Raji (cell line): ENCODE measurements around the gene TENM4.

ENCODE experiments used
- POLR2A ChIP-seq: IDR thresholded peaks from 2 replicates; pipeline ENCODE4 v1.6.1; 2011; ENCODE audit warnings: low read depth, low read length, control low read depth; ENCODE audit not compliant: insufficient read depth

The TENM4 gene

DNA sequence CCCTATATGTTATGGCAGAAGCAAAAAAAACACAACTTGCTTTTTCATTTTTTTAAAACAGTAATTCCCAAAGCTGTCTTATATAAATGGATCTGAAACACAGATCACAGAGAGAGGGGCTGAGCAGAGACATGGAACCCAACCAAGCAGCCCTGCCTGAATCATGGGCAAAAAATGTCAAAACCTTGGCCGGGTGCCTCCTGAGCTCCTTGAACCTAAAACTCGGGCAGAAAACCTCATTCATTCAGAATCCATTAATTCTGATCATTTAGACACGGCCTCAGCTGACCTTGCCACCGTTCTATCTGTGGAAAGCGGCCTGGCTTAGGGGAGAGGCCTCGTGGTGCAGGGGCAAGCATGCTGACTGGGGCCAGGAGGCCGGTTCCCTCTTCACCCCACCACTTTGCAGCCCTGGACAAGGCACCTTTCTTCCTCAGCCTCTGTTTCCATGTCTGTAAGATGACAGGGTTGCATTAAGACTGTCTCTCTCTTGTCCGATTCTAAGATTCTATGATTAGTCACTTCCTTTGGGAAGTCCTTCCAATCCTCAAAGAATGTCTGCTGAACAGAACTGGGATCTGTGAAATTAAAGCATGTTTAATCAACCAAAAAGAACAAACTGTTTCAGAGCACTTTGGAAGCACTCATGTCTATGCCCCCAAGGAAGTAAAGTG, 26.0 kb downstream of the TENM4 start:
- TF ChIP-seq POLR2A, result no peak

DNA sequence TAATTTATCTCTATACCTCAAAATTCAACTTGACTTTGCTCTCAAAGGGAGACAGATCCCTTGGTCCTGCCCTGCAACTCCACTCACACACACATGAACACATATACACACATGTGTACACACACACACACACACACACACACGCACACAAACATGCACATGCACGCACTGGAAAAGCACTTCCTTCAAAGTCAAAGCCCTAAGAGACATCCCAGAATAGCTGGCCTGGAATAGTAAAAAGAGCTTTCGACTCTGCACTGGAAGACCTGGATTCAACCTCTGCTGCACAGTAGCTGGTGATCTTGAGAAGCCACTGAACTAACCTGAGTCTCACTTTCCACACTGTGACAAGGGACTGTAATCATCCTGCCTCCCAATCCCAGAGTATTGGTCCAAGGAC, 26.8 kb downstream of the TENM4 start:
- TF ChIP-seq POLR2A, result no peak

DNA sequence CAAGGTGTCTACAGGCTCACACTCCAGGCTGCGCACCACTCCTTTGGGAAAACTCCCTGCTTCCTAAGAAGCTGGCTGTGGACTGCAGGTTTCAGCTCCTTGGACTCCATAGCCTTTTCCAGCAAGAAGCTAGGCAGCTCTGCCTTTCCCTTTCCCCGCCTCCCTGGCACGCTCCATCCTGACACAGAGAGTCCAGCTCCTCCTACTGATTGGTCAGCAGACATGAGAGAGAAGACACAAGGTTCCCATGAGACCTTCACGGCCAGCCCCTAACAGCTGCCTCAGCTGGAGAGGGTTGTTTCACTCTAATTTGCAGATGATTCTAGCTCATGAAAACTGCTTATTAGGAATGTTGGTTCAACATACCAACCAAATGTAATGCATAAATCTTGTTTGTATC, 27.6 kb downstream of the TENM4 start:
- no peak for TF ChIP-seq POLR2A

DNA sequence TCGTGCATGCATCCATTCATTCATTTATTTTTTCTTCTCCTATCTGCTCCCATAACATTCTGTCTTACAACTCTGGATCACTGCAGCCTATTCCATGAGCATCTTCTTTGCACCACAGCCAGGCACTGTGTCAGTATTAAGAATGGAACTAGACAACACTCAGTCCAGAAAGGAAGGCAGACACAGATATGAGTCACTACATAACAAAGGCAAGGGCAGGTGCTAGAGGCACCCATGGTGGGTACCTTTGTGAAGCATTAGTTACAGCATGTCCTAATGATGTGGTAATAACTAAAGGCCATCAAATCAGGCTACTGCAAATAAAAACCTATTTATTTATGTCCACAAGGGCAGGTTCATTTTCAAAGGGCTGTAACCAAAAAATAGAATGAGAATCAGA, 28.1 kb downstream of the TENM4 start:
- no peak for TF ChIP-seq POLR2A

DNA sequence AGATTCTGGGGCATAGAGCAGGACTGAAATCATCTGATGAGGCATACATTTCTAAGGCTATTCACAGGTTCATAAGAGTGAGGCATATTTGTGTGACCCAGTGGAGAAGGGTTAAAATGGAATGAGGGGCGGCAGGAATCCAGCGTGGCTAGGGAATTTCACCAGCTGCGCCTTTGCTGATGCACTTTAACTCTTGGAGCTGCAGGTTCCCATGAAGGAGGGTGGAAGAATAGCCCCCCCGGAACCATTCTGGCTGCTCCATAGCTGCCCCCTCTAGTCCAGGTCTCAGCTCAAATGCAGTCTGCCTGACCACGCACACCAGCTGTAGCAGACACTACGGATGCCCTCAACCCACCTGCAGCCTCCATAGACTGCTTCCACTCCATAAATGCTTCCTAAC, 31.5 kb downstream of the TENM4 start:
- no peak for TF ChIP-seq POLR2A

DNA sequence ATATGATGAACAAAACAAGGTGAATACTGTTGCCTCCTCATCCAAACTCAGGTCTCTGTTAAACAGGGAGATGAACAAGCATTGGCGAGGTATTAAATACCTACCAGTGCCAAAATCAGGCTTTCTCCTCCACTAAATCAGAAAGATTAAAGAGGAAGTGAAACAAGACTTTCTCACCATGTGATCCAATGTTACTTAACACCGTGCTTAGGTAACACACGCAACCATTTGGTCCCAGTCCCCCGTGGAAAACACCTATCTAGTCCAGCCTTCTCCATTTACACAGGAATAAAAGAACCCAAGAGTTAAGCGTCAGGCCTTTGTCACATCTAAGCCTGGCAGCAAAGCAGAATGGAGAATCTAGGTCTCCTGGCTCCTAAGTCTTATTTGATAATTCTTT, 34.5 kb downstream of the TENM4 start:
- no peak for TF ChIP-seq POLR2A

DNA sequence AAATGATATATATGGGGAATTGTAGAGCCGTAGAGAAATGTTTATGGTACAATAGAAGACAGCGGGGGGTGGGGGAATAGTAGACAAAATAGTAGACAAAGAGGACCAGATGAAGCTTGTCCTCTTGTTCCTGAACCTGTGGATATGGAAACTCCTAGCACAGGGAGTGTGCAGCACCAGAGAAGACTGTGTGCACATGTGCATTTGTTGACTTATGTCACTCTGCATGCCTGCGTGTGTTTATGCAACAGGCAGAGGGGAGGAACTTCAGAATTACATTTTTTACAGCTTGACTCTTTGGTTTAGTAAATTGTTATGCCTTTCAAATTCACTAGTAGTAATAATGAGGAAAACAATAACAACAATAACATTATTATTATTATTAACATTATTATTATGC, 36.0 kb downstream of the TENM4 start:
- no peak for TF ChIP-seq POLR2A

DNA sequence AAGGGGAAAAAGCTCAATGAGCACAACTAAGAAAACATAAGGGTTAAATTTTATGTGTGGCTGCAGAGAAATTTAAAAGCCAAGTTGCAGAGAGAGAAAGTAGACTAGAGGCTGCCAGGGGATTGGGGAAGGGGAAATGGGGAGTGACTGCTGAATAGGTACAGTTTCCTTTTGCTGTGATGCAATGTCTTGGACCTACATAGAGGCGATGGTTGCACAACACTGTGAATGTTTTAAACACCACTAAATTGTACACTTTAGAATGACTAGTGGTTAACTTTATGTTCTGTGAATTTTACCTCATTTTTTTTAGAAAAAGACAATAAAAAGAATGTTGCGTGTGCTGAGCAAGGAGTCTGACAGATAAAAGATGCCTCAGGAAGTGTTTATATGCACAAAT, 36.5 kb downstream of the TENM4 start:
- TF ChIP-seq POLR2A, result no peak

DNA sequence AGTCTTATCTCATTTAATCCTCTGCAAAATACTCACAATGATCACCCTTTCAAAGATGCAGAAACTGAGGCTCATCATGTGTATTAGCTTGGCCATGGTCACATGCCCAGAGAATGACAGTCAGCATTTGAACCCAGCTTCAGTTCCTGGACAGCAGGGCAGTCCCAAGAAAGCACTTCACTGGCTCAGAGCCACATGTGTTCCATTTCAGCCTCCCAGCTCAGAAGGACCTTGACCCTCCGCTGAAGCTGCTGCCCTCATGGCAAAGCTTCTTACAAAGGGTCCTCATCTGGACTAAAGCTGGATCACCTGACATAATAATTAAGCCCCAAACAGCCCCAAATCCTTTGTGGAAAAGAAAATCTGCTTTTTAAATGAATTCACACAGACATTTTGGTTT, 37.0 kb downstream of the TENM4 start:
- TF ChIP-seq POLR2A, result no peak

DNA sequence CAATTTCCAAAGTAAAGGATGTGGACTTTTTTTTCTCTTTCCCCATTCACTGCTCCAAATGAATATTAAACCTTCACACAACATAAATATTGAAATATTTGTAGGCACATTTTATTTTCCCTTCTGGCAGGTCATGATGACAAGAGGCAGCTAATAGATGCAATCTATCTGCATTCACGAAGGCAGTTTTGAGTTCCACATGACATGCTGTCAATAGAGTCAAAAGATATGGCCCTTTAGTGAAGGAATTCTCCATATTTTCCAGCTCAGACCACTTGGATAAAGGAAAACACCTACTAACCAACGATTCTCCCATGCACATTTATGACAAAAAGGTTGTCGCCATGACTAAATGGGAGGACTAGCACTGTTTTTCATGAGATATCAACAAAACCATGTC, 37.9 kb downstream of the TENM4 start:
- no peak for TF ChIP-seq POLR2A

DNA sequence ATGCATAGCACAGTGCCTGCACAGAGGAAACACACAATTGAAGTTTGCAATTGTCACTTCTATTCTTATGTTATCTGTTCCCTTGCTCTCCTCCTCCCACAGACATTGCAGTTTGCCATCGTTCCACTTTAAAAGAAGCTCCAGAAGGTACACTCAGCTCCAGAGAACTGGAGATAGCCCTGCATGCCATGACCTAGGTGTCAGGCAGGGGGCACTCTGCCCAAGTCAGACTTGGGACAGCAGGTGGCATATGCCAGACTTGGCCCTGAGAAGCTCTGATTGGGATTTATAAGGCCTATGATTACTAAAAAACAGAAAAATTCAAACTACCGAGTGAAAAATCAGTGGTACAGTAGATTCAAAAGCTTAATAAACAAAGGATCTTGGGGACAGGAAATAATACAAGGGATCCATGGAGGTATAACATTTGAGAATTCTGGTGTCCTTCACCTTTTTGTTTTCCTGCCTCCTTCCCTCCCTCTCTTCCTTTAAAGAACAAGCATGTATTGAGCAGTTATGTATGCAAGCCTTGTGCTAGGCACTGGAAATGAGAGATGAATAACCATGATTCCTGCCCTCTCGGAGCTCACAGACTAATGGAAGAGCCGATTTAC, 40.0 kb downstream of the TENM4 start:
- no peak for TF ChIP-seq POLR2A

DNA sequence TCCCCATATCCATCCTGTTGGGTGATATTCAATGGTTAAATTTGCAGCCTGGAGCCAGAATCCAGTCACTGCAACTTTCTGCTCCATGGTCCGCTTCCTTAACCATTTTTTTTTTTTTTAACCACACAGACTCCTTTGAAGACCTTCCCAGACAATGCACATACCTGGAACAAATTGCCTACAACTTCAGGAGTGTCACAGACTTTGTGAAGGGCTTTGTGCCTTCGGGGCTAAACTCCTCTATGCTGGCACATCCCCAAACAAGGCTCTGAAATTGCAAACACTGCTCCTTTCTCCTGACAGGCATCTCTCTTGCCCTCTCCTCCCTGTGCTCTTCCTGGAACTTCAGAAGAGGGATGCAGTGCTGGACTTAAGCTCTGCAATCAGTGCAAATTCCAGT, 40.6 kb downstream of the TENM4 start:
- TF ChIP-seq POLR2A, result no peak

DNA sequence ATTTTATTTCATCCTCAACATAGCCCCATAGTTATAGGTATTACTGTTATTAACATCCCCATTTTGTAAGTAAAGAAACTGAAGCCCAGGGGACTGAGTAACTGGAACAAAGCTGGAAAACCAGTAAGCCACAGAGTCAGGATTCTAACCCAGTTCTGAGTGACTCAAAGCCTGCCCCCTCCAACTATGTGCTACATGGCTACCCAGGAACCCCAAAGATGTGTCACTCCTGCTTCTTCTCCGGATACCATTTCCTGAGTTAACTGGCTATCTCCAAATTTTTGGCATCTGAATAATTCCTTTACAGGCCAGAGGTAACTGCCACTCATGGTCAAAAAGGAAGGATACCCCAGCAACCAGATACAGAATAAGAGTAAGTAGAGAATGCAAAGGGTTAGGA, 43.6 kb downstream of the TENM4 start:
- no peak for TF ChIP-seq POLR2A

DNA sequence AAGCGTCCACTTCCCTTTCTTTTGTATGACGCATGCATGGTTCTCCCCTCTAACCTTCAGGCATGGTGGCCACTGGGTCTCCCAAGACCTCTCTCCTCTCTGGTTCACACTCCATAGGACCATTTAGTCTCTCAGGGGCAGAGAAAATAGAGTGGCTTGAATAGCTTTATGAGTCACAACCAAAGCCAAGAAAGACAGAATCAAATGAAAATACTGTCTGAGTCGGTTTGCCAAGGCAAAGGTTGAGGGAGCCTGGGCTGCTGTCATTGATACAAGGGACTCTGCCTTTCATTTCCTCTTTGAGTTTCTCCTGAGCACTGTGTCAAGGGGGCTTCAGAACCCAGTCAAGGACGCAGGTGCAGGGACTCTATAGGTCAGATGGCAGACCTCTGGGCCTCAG, 44.2 kb downstream of the TENM4 start:
- TF ChIP-seq POLR2A, result no peak

DNA sequence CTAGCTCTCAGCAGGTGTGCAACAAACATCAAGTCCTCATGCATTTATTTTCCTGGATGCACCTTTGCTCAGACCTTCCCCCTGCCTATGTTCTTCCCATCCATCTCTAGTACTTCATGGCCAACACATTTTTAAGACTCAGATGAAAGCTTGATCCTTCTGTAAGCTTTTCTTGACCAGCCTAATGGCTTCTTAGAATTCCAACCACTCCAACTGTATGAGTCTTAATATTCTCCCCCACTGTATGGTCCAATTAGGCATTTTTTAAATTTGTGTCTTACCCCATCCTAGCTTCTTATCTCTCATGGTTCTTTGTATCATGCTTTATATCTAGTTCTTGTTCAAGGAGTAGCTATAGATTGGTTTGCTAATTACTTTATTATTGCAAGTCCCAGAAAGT, 44.8 kb downstream of the TENM4 start:
- TF ChIP-seq POLR2A, result no peak

DNA sequence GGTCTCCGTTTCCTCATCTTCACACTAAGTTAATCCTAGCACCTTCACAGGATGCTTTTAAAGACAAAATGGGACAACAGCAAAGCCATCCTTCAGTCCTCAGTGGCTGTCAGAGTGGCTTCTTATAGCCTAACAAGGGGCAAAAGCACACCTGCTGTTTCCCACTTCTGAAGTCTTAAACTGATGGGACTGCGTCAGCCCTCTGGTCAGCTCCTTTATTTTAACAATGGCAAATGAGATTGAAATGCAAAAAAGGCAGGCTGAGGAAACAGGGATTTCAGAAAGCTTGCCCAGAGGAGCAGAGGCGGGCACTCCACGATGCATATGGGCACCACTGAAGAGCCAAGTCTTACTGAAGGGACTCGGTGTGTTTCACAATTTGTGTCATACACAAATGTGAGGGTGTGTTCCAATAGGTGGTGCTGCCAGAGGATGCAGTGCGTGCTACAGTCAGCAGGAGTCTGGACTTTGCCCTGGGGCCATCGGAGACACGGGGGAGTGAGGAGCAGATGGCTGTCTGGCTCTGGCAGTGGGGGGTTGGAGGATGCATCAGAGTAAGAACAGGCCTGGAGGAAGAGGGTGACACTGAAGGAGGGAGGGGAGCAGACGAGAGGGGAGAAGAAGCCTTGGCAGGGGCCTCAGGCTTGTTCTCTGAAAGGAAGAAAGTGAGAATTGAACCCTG, 47.3 kb downstream of the TENM4 start:
- no peak for TF ChIP-seq POLR2A
